K562 (cell line): ENCODE data around the gene ZNF689. TPM values are rescaled to one million over a fixed set of nuclear protein-coding genes. Genes with fewer than 3 reads are reported as not detected.
A peak's percentile ranks its signal among the peaks of the same experiment; 100 is the strongest.

Source experiments
- BRD9 ChIP-seq: fragments of 450-650 bp; IDR thresholded peaks from 2 replicates; pipeline ENCODE4 v1.6.1; 2018; ENCODE audit warnings: low read depth; ENCODE audit not compliant: partially characterized antibody
- CHD2 ChIP-seq: IDR thresholded peaks from 2 replicates; pipeline ENCODE4 v1.6.1; 2011; ENCODE audit warnings: low read depth, low read length
- DMBX1 ChIP-seq: fragments of 250-450 bp; sonication (Bioruptor Pico); IDR thresholded peaks from 2 replicates; pipeline ENCODE4 v1.8.0; 2022; ENCODE audit warnings: inconsistent platforms, mild to moderate bottlenecking, moderate library complexity, borderline replicate concordance
- E2F1 ChIP-seq: sonication (generic); formaldehyde crosslinking; IDR thresholded peaks from 2 replicates; pipeline ENCODE4 v1.8.1; 2023; ENCODE audit warnings: mild to moderate bottlenecking, missing genetic modification reagents, moderate library complexity
- ETV1 ChIP-seq: fragments of 450-650 bp; conservative IDR thresholded peaks from 2 replicates; pipeline ENCODE4 v1.6.1; 2016; ENCODE audit warnings: missing genetic modification characterization, control low read depth, low read depth, missing compliant biosample characterization
- GABPA ChIP-seq: fragments of 200-800 bp; sonication (Bioruptor generic); conservative IDR thresholded peaks from 2 replicates; pipeline ENCODE4 v1.6.1; 2016; ENCODE audit warnings: low read depth, missing genetic modification characterization, missing compliant biosample characterization
- ID3 ChIP-seq, 2 experiments: fragments of 250-450 bp in 1 of 2; fragments of 450-650 bp in 1 of 2; sonication (Bioruptor Pico) in 1 of 2; IDR thresholded peaks; 2 replicates each; pipeline versions ENCODE4 v1.6.1 to v1.8.0; 2016 to 2021; ENCODE audit warnings: mild to moderate bottlenecking in 2 of 2, moderate library complexity in 2 of 2, missing compliant biosample characterization in 1 of 2, missing genetic modification characterization in 1 of 2
- KDM2B ChIP-seq: fragments of 250-450 bp; sonication (Bioruptor Pico); IDR thresholded peaks from 2 replicates; pipeline ENCODE4 v1.8.0; 2021; ENCODE audit warnings: mild to moderate bottlenecking, moderate library complexity
- MIER1 ChIP-seq: fragments of 450-650 bp; IDR thresholded peaks from 2 replicates; pipeline ENCODE4 v1.6.1; 2016; ENCODE audit warnings: antibody characterized with exemption, mild to moderate bottlenecking, low read depth
- MTA1 ChIP-seq: fragments of 450-650 bp; IDR thresholded peaks from 2 replicates; pipeline ENCODE4 v1.6.1; 2017; ENCODE audit warnings: borderline replicate concordance
- NONO ChIP-seq, 2 experiments: fragments of 200-400 bp in 1 of 2; fragments of 450-650 bp in 1 of 2; formaldehyde crosslinking in 1 of 2; IDR thresholded peaks; 2 replicates each; pipeline ENCODE4 v1.6.1; 2017; ENCODE audit warnings: low read depth in 2 of 2, mild to moderate bottlenecking in 2 of 2, moderate library complexity in 2 of 2, low read length in 1 of 2
- PHB2 ChIP-seq: fragments of 450-650 bp; IDR thresholded peaks from 2 replicates; pipeline ENCODE4 v1.6.1; 2017; ENCODE audit warnings: low read depth
- PRDM10 ChIP-seq: fragments of 450-650 bp; IDR thresholded peaks from 2 replicates; pipeline ENCODE4 v1.6.1; 2018; ENCODE audit not compliant: partially characterized antibody
- PYGO2 ChIP-seq: fragments of 450-650 bp; IDR thresholded peaks from 2 replicates; pipeline ENCODE4 v1.6.1; 2016; ENCODE audit warnings: mild to moderate bottlenecking, missing genetic modification characterization, moderate library complexity, missing compliant biosample characterization
- SRSF7 ChIP-seq: fragments of 200-400 bp; formaldehyde crosslinking; optimal IDR thresholded peaks from 2 replicates; pipeline ENCODE3; 2017; ENCODE audit warnings: mild to moderate bottlenecking, low read depth, low read length
- ZKSCAN8 ChIP-seq: fragments of 200-800 bp; sonication (Bioruptor generic); IDR thresholded peaks from 2 replicates; pipeline ENCODE4 v1.6.1; 2016; ENCODE audit warnings: missing genetic modification characterization, missing compliant biosample characterization
- ZNF121 ChIP-seq: sonication (generic); formaldehyde crosslinking; conservative IDR thresholded peaks from 2 replicates; pipeline ENCODE4 v1.8.0; 2022; ENCODE audit warnings: missing genetic modification reagents
- ZNF253 ChIP-seq: fragments of 250-450 bp; sonication (Bioruptor Pico); conservative IDR thresholded peaks from 2 replicates; pipeline ENCODE4 v1.6.1; 2021; ENCODE audit warnings: mild to moderate bottlenecking
- ZNF282 ChIP-seq: sonication (generic); formaldehyde crosslinking; IDR thresholded peaks from 2 replicates; pipeline ENCODE4 v1.8.1; 2023; ENCODE audit warnings: missing genetic modification reagents
- ZNF699 ChIP-seq: fragments of 250-450 bp; sonication (Bioruptor Pico); IDR thresholded peaks from 2 replicates; pipeline ENCODE4 v1.8.0; 2021; ENCODE audit warnings: mild to moderate bottlenecking, moderate library complexity; ENCODE audit not compliant: insufficient replicate concordance
- polyA plus RNA-seq, 8 experiments: library from polyadenylated mRNA; depleted of rRNA in 4 of 8; stranded (reverse) in 5 of 8; unstranded in 3 of 8; fragments of >200 nt; fragmentation: Nextera tagmentation in 2 of 8; fragmentation: Illumina TruSeq in 1 of 8; extraction: Ambion mirVana in 2 of 8; extraction: Trizol in 1 of 8; gene quantifications; 2 replicates each; pipeline versions ENCODE4 v1.2.1 to v1.2.3, GENCODE V29; 2011 to 2014; ENCODE audit warnings: inconsistent platforms in 1 of 8, missing spikeins in 1 of 8
- total RNA-seq, 7 experiments: library from RNA; depleted of rRNA in 6 of 7; stranded (reverse); fragments of >200 nt in 6 of 7; fragmentation: Illumina TruSeq in 2 of 7; extraction: Trizol in 2 of 7; gene quantifications; 2 replicates each; pipeline versions ENCODE4 v1.2.1 to v1.2.3, GENCODE V29; 2011 to 2021; ENCODE audit warnings: low replicate concordance in 1 of 7
- TF ChIP-seq, protein P1 (sequence below): fragments of 450-650 bp; IDR thresholded peaks from 2 replicates; pipeline ENCODE4 v1.6.1; 2016; ENCODE audit warnings: antibody characterized with exemption

The ZNF689 gene
- total and polyA plus RNA-seq, 9 of the 15 experiments (the other 6 are each of a cell fraction or from before 2014, with no cell fraction given): 5.4 to 15.4 (median 10.8) TPM

- TF ChIP-seq PRDM10: no peak
- peak; percentile 29; the same call in 1 of the 2 replicates for TF ChIP-seq CHD2
- TF ChIP-seq ETV1 (tag): peak; percentile 71
- TF ChIP-seq ZNF253: no peak
- TF ChIP-seq E2F1 (CRISPR knock-in tag): peak; percentile 82
- TF ChIP-seq ZNF699 (CRISPR knock-in tag): no peak
- peak; percentile 20; the same call in 1 of the 2 replicates for TF ChIP-seq KDM2B (CRISPR knock-in tag)
- TF ChIP-seq ZKSCAN8 (CRISPR knock-in tag): no peak
- no peak for TF ChIP-seq DMBX1 (CRISPR knock-in tag)
- no peak for TF ChIP-seq MIER1
- no peak for TF ChIP-seq ZNF121 (CRISPR knock-in tag)
- TF ChIP-seq NONO (IDR thresholded peaks at IDR 0.05; ENCODE audit: low read depth in 2 of 2, low read length in 1 of 2): peak in 1 of 2 experiments; percentile 88; a peak in 2 of 4 replicates
- TF ChIP-seq, protein P1, sequence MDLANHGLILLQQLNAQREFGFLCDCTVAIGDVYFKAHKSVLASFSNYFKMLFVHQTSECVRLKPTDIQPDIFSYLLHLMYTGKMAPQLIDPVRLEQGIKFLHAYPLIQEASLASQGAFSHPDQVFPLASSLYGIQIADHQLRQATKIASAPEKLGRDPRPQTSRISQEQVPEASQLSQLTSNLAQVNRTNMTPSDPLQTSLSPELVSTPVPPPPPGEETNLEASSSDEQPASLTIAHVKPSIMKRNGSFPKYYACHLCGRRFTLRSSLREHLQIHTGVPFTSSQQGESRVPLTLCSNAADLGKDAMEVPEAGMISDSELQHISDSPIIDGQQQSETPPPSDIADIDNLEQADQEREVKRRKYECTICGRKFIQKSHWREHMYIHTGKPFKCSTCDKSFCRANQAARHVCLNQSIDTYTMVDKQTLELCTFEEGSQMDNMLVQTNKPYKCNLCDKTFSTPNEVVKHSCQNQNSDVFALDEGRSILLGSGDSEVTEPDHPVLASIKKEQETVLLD: peak; percentile 45; the same call in 1 of the 2 replicates
- TF ChIP-seq ID3 (CRISPR knock-in tag; IDR thresholded peaks at IDR 0.05): no peak
- TF ChIP-seq ID3 (tag; IDR thresholded peaks at IDR 0.05): no peak; the same call in 1 of the 2 replicates
- TF ChIP-seq BRD9: no peak
- TF ChIP-seq GABPA: peak; percentile 87
- no peak for TF ChIP-seq ZNF282
- TF ChIP-seq MTA1: no peak; the same call in 1 of the 2 replicates
- TF ChIP-seq PYGO2 (tag): no peak
- no peak for TF ChIP-seq PHB2
- no peak for TF ChIP-seq SRSF7
These were observed 47.9 kb upstream of the ZNF689 start, which contains the start of gene FBRS (continued) for GRCh38 chr16:30657866-30658730.
